GM23248 (cell line): ENCODE data around the gene TMEM255A. TPM values are rescaled to one million over a fixed set of nuclear protein-coding genes. Genes with fewer than 3 reads are reported as not detected.

ENCODE experiments used
- DNase-seq: peaks from one replicate; pipeline ENCODE4 v3.0.0-alpha.2; 2015
- H2AFZ ChIP-seq: fragments of 200-600 bp; sonication (generic); 2 replicates; pipeline ENCODE4 v1.6.1; 2016; ENCODE audit warnings: antibody characterized with exemption
- H3F3A ChIP-seq: fragments of 200-600 bp; sonication (generic); 2 replicates; pipeline ENCODE4 v1.6.1; 2016; ENCODE audit warnings: mild to moderate bottlenecking, antibody characterized with exemption, mixed run types; ENCODE audit not compliant: insufficient read depth
- H3K27ac ChIP-seq: fragments of 200-600 bp; sonication (generic); 2 replicates; pipeline ENCODE4 v1.5.1; 2016; ENCODE audit warnings: mild to moderate bottlenecking
- H3K27me3 ChIP-seq: fragments of 200-600 bp; sonication (generic); replicated peaks from 2 replicates; pipeline ENCODE4 v1.6.1; 2016; ENCODE audit warnings: mild to moderate bottlenecking; ENCODE audit not compliant: insufficient read depth
- H3K36me3 ChIP-seq: fragments of 200-600 bp; sonication (generic); 2 replicates; pipeline ENCODE4 v1.6.1; 2016; ENCODE audit warnings: low read depth, mild to moderate bottlenecking
- H3K4me1 ChIP-seq: fragments of 200-600 bp; sonication (generic); 2 replicates; pipeline ENCODE4 v1.6.1; 2016; ENCODE audit warnings: mild to moderate bottlenecking; ENCODE audit not compliant: insufficient read depth
- H3K4me2 ChIP-seq: fragments of 200-600 bp; sonication (generic); one replicate; pipeline ENCODE4 v1.6.1; 2016; ENCODE audit warnings: mild to moderate bottlenecking; ENCODE audit not compliant: unreplicated experiment
- H3K4me3 ChIP-seq: fragments of 200-600 bp; sonication (generic); 2 replicates; pipeline ENCODE4 v1.5.1; 2016; ENCODE audit warnings: mild to moderate bottlenecking
- H3K79me2 ChIP-seq: fragments of 200-600 bp; sonication (generic); 2 replicates; pipeline ENCODE4 v1.6.1; 2016; ENCODE audit warnings: mild to moderate bottlenecking; ENCODE audit not compliant: insufficient read depth
- H3K9ac ChIP-seq: fragments of 200-600 bp; sonication (generic); 2 replicates; pipeline ENCODE4 v1.6.1; 2016; ENCODE audit warnings: mild to moderate bottlenecking
- H3K9me2 ChIP-seq: fragments of 200-600 bp; sonication (generic); 2 replicates; pipeline ENCODE4 v1.6.1; 2016; ENCODE audit warnings: mixed run types, mild to moderate bottlenecking, moderate library complexity; ENCODE audit not compliant: insufficient read depth
- H3K9me3 ChIP-seq: fragments of 200-600 bp; sonication (generic); one replicate; pipeline ENCODE4 v1.6.1; 2017; ENCODE audit warnings: low read depth
- H4K20me1 ChIP-seq: fragments of 200-600 bp; sonication (generic); 2 replicates; pipeline ENCODE4 v1.6.0; 2016; ENCODE audit not compliant: insufficient read depth
- EZH2 ChIP-seq: fragments of 200-600 bp; sonication (generic); IDR thresholded peaks from 2 replicates; pipeline ENCODE4 v1.6.1; 2018; ENCODE audit warnings: antibody characterized with exemption, mild to moderate bottlenecking; ENCODE audit not compliant: insufficient read depth, poor library complexity, severe bottlenecking
- EZH2phosphoT487 ChIP-seq: fragments of 200-600 bp; sonication (generic); IDR thresholded peaks from 2 replicates; pipeline ENCODE4 v1.6.1; 2018; ENCODE audit warnings: antibody characterized with exemption, moderate library complexity, mild to moderate bottlenecking, low read depth; ENCODE audit not compliant: insufficient read depth
- WGBS, 2 experiments: methylation state at CpG; one replicate each; pipeline ENCODE4 v1.1.6; 2015 to 2017; ENCODE audit warnings: low lambda C conversion rate in 2 of 2, low coverage in 1 of 2; ENCODE audit errors: missing lambda C conversion rate in 2 of 2; 5-methylcytosine and 5-hydroxymethylcytosine counted together
- in situ Hi-C: fragments of 300-500 bp; cut with MboI; formaldehyde crosslinking; loops from 2 replicates; pipeline ENCODE4 v1.15.0; 2020
- polyA plus RNA-seq: library from polyadenylated mRNA; unstranded; fragments of >200 nt; fragmentation: Nextera tagmentation; extraction: Ambion mirVana; gene quantifications from 2 replicates; pipeline ENCODE4 v1.2.1, GENCODE V29; 2016
- total RNA-seq: library from RNA; depleted of rRNA; stranded (reverse); fragments of >200 nt; shearing (Covaris generic); gene quantifications from 2 replicates; pipeline ENCODE4 v1.2.3, GENCODE V29; 2014; rRNA removed

Gene TMEM255A
- total and polyA plus RNA-seq, 2 experiments from 2014 or later: not detected

DNA sequence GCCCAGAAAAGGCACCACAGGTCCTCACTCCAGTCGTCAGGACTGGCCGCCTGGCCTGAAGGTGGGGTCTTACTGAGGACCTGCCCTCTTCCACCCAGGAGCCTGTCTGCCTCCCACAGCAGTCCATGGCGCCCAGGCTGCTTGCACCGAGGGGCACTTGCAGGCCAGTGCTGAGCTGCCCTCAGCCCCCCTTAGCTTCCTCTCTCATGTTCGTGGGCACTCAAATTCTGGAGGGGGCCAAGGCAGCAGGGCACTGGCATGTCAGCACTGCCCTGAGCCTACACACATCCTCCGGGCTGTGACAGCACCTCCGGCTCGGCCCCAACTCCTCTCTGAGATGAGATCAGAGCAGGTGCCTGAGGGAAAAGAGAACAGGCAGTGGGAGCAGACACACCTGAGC lies 87.9 kb downstream of the TMEM255A start:
- no peaks in the 10 kb centered on the region for H3K79me2 ChIP-seq
- no peak for DNase-seq
- no peak overlapping the region for H3K4me2 ChIP-seq
- no peaks in the 10 kb centered on the region for H4K20me1 ChIP-seq
- no peaks in the 10 kb centered on the region for H3K9me2 ChIP-seq
- H3K9ac ChIP-seq: no peak overlapping the region
- WGBS, 2 experiments: 91 to 93% methylated on average over 5 to 6 of the region's 8 CpGs
- H3K9me3 ChIP-seq: no peaks in the 10 kb centered on the region
- H3K27me3 ChIP-seq: no peaks in the 10 kb centered on the region
- no peaks in the 10 kb centered on the region for H3F3A ChIP-seq
- in situ Hi-C loops: loop anchor here (25.0 kb wide), 2 partner anchors 111 to 211 kb away; partner anchors contain the start of gene RHOXF1
- no peak overlapping the region for H3K27ac ChIP-seq
- H2AFZ ChIP-seq: no peak overlapping the region
- H3K36me3 ChIP-seq: no peaks in the 10 kb centered on the region
- no peak overlapping the region for H3K4me3 ChIP-seq
- no peak for TF ChIP-seq EZH2phosphoT487
- no peak for TF ChIP-seq EZH2
- H3K4me1 ChIP-seq: no peaks in the 10 kb centered on the region

DNA sequence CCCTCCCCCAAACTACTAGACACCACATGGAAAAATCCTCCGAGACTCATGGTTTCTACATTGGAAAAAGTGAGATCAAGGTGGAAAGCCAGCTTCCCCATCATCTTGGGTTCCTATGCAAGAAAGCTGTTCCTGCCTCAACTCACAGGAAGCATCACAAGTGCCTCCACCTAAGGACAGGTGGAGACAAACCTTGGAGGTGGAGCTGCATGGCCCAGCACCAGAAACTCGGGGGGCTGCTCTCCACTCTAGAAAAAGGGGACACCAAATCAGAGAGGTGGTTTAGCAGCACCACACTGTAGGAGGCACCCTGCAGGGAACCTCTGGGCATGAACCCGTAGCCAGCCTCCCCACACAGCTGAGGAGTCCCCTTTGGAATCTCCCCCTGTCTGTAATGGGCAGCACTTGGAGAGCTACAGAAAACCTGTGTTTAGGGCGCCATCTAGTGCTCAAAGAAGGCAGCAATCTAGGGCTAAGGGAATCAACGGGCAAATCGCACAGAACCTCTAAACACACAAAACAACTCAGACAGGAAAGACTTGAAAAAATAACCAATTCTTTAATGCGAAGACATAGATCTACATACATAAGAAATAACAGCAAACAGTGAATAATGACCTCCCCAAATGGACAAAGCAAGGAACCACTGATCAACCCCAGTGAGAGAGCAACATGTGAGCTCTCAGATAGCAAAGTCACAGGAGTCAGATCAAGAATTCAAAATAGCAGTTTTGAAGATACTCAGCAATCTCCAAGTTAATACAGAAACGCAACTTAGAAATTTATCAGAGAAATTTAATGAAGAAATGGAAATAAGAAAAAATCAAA lies 97.6 kb downstream of the TMEM255A start:
- 25 to 29% methylated on average over 8 of the region's 8 CpGs for WGBS, 2 experiments
- peak; percentile 57 for DNase-seq
- H3K79me2 ChIP-seq: no peaks in the 10 kb centered on the region
- H3K36me3 ChIP-seq: no peaks in the 10 kb centered on the region
- no peaks in the 10 kb centered on the region for H3K27me3 ChIP-seq
- H2AFZ ChIP-seq: no peak overlapping the region
- in situ Hi-C loops: loop anchor here (25.0 kb wide), 2 partner anchors 101 to 201 kb away; partner anchors contain the start of gene RHOXF1
- H3K27ac ChIP-seq: no peak overlapping the region
- H3K9ac ChIP-seq: no peak overlapping the region
- TF ChIP-seq EZH2phosphoT487 (no peak), EZH2 (no peak)
- no peaks in the 10 kb centered on the region for H4K20me1 ChIP-seq
- H3K4me3 ChIP-seq: no peak overlapping the region
- no peak overlapping the region for H3K4me2 ChIP-seq
- no peaks in the 10 kb centered on the region for H3K9me3 ChIP-seq
- H3K4me1 ChIP-seq: no peaks in the 10 kb centered on the region
- no peaks in the 10 kb centered on the region for H3K9me2 ChIP-seq
- no peaks in the 10 kb centered on the region for H3F3A ChIP-seq

Other genes starting within 250 kb of the TMEM255A start
- not detected in 2 replicates for gene RHOXF2B, start 233.8 kb downstream of the TMEM255A start, total RNA-seq
- not detected in 2 replicates for gene RHOXF2B, start 233.8 kb downstream of the TMEM255A start, polyA plus RNA-seq
- not detected in 2 replicates for gene RHOXF1, start 195.5 kb downstream of the TMEM255A start, total RNA-seq
- not detected in 2 replicates for gene RHOXF1, start 195.5 kb downstream of the TMEM255A start, polyA plus RNA-seq
- not detected in 2 replicates for gene RHOXF2, start 152.8 kb downstream of the TMEM255A start, total RNA-seq
- gene RHOXF2, start 152.8 kb downstream of the TMEM255A start, polyA plus RNA-seq: not detected in 2 replicates
- gene ZBTB33, start 60.6 kb downstream of the TMEM255A start, total RNA-seq: 11.5 and 11.6 TPM in 2 replicates
- 8.3 and 8.5 TPM in 2 replicates for gene ZBTB33, start 60.6 kb downstream of the TMEM255A start, polyA plus RNA-seq
- gene ATP1B4, start 50.6 kb upstream of the TMEM255A start, total RNA-seq: not detected in 2 replicates
- gene ATP1B4, start 50.6 kb upstream of the TMEM255A start, polyA plus RNA-seq: not detected in 2 replicates
- gene LAMP2, start 157.8 kb upstream of the TMEM255A start, total RNA-seq: 155 and 175 TPM in 2 replicates
- gene LAMP2, start 157.8 kb upstream of the TMEM255A start, polyA plus RNA-seq: 275 TPM in 2 replicates
- gene CUL4B, start 249.5 kb upstream of the TMEM255A start, total RNA-seq: 158 and 169 TPM in 2 replicates
- gene CUL4B, start 249.5 kb upstream of the TMEM255A start, polyA plus RNA-seq: 153 and 158 TPM in 2 replicates